SK-N-SH (cell line): ENCODE results near the gene ACTN3. TPM values are rescaled to one million over a fixed set of nuclear protein-coding genes. Genes with fewer than 3 reads are reported as not detected.

Experiments
- CTCF ChIA-PET: fragments of 300-600, 350-600 bp; formaldehyde crosslinking; extraction: SDS; loops from one replicate; lab custom pipeline; 2021; lab: Yijun Ruan, JAX
- POLR2A ChIA-PET: fragments of 350-600 bp; sonication (Branson Sonifier 250); formaldehyde crosslinking; extraction: SDS; loops from one replicate; lab custom pipeline; 2020; ENCODE audit warnings: antibody characterized with exemption, inconsistent platforms; lab: Yijun Ruan, JAX
- DNase-seq: peaks from one replicate; pipeline ENCODE4 v3.0.0; 2012
- H2AFZ ChIP-seq: fragments of 200-600 bp; sonication (generic); 2 replicates; pipeline ENCODE4 v1.8.1; 2016; ENCODE audit warnings: antibody characterized with exemption, mild to moderate bottlenecking, low read depth
- H3F3A ChIP-seq: fragments of 200-600 bp; sonication (generic); replicated peaks from 2 replicates; pipeline ENCODE3; 2016; ENCODE audit warnings: antibody characterized with exemption, mild to moderate bottlenecking; ENCODE audit not compliant: insufficient read depth
- H3K27ac ChIP-seq, 2 experiments: fragments of 200-500 bp in 1 of 2; fragments of 200-600 bp in 1 of 2; sonication (Bioruptor generic) in 1 of 2; sonication (generic), shearing (Covaris generic) in 1 of 2; 2 replicates each; pipeline versions ENCODE4 v1.5.1 to v1.6.1; 2014 to 2016; ENCODE audit warnings: low read depth in 2 of 2, inconsistent platforms in 1 of 2, low read length in 1 of 2, mild to moderate bottlenecking in 1 of 2, mixed read lengths in 1 of 2
- H3K27me3 ChIP-seq: fragments of 200-600 bp; sonication (generic), shearing (Covaris generic); 2 replicates; pipeline ENCODE4 v1.6.1; 2016; ENCODE audit warnings: mixed run types; ENCODE audit not compliant: insufficient read depth
- H3K36me3 ChIP-seq, 2 experiments: fragments of 200-500 bp in 1 of 2; fragments of 200-600 bp in 1 of 2; sonication (Bioruptor generic) in 1 of 2; sonication (generic) in 1 of 2; replicated peaks in 1 of 2; 2 replicates each; pipeline versions ENCODE3 to v1.5.1; 2014 to 2016; ENCODE audit warnings: low read length in 1 of 2, mild to moderate bottlenecking in 1 of 2; ENCODE audit not compliant: insufficient read depth in 2 of 2, control insufficient read depth in 1 of 2
- H3K4me1 ChIP-seq, 2 experiments: fragments of 200-500 bp in 1 of 2; fragments of 200-600 bp in 1 of 2; sonication (Bioruptor generic) in 1 of 2; sonication (generic), shearing (Covaris generic) in 1 of 2; 2 replicates each; pipeline versions ENCODE4 v1.5.1 to v1.6.1; 2014 to 2016; ENCODE audit warnings: low read depth in 1 of 2, low read length in 1 of 2, mixed run types in 1 of 2; ENCODE audit not compliant: insufficient read depth in 2 of 2, control insufficient read depth in 1 of 2
- H3K4me2 ChIP-seq: fragments of 200-600 bp; sonication (generic), shearing (Covaris generic); 2 replicates; pipeline ENCODE4 v1.6.1; 2017; ENCODE audit warnings: mixed run types
- H3K4me3 ChIP-seq, 2 experiments: fragments of 200-500 bp in 1 of 2; fragments of 200-600 bp in 1 of 2; sonication (Bioruptor generic) in 1 of 2; sonication (generic), shearing (Covaris generic) in 1 of 2; 2 replicates each; pipeline versions ENCODE4 v1.5.1 to v1.8.1; 2014 to 2016; ENCODE audit warnings: low read depth in 2 of 2, inconsistent platforms in 1 of 2, low read length in 1 of 2, mild to moderate bottlenecking in 1 of 2, mixed read lengths in 1 of 2, moderate library complexity in 1 of 2
- H3K79me2 ChIP-seq: fragments of 200-600 bp; sonication (generic); 2 replicates; pipeline ENCODE4 v1.8.1; 2017; ENCODE audit warnings: mild to moderate bottlenecking; ENCODE audit not compliant: insufficient read depth
- H3K9ac ChIP-seq: fragments of 200-600 bp; sonication (generic); 2 replicates; pipeline ENCODE4 v1.6.1; 2017; ENCODE audit warnings: mixed run types
- H3K9me2 ChIP-seq: fragments of 200-600 bp; sonication (generic); 2 replicates; pipeline ENCODE4 v1.6.1; 2017; ENCODE audit warnings: mixed run types
- H3K9me3 ChIP-seq: fragments of 200-600 bp; sonication (generic); 2 replicates; pipeline ENCODE4 v1.6.1; 2017; ENCODE audit warnings: mixed run types, mild to moderate bottlenecking, moderate library complexity
- H4K20me1 ChIP-seq: fragments of 200-600 bp; sonication (generic); 2 replicates; pipeline ENCODE4 v1.6.1; 2017; ENCODE audit warnings: mild to moderate bottlenecking, mixed run types; ENCODE audit not compliant: insufficient read depth
- CHD2 ChIP-seq: fragments of 150-350 bp; IDR thresholded peaks from 2 replicates; pipeline ENCODE4 v1.6.1; 2018; ENCODE audit warnings: low read length; ENCODE audit not compliant: partially characterized antibody
- EP300 ChIP-seq, 2 experiments: IDR thresholded peaks; 2 replicates each; pipeline versions ENCODE4 v1.4.0 to v1.6.1; 2012; ENCODE audit warnings: borderline replicate concordance in 1 of 2, low read depth in 1 of 2, low read length in 1 of 2
- FOSL2 ChIP-seq: IDR thresholded peaks from 2 replicates; pipeline ENCODE4 v1.4.0; 2012; ENCODE audit warnings: low read depth, mild to moderate bottlenecking, moderate library complexity, borderline replicate concordance
- FOXJ3 ChIP-seq: sonication (generic); formaldehyde crosslinking; IDR thresholded peaks from 2 replicates; pipeline ENCODE4 v1.5.1; 2020; ENCODE audit warnings: mild to moderate bottlenecking, missing genetic modification reagents
- FOXM1 ChIP-seq: IDR thresholded peaks from 2 replicates; pipeline ENCODE4 v1.4.0; 2012; ENCODE audit warnings: low read depth, mild to moderate bottlenecking
- GATA2 ChIP-seq: sonication (generic); formaldehyde crosslinking; IDR thresholded peaks from 2 replicates; pipeline ENCODE4 v1.5.0; 2020; ENCODE audit warnings: mild to moderate bottlenecking, missing genetic modification reagents
- JUND ChIP-seq: IDR thresholded peaks from 2 replicates; pipeline ENCODE4 v1.4.0; 2012
- MEF2A ChIP-seq: IDR thresholded peaks from 2 replicates; pipeline ENCODE4 v1.4.0; 2012; ENCODE audit warnings: low read depth, borderline replicate concordance
- NFIC ChIP-seq: IDR thresholded peaks from 2 replicates; pipeline ENCODE4 v1.4.0; 2012; ENCODE audit warnings: borderline replicate concordance
- NRF1 ChIP-seq: IDR thresholded peaks from 2 replicates; pipeline ENCODE4 v1.6.1; 2012; ENCODE audit warnings: low read depth, mild to moderate bottlenecking, low read length
- POLR2AphosphoS5 ChIP-seq: IDR thresholded peaks from 2 replicates; pipeline ENCODE4 v1.6.1; 2012; ENCODE audit warnings: low read depth, low read length
- RCOR1 ChIP-seq: fragments of 150-350 bp; IDR thresholded peaks from 2 replicates; pipeline ENCODE4 v1.6.1; 2017; ENCODE audit warnings: antibody characterized with exemption, low read length
- SMC3 ChIP-seq: IDR thresholded peaks from 2 replicates; pipeline ENCODE4 v1.6.1; 2012; ENCODE audit warnings: low read depth, low read length, improper control_type of control experiment
- TAF1 ChIP-seq: IDR thresholded peaks from 2 replicates; pipeline ENCODE4 v1.6.1; 2012; ENCODE audit warnings: low read depth, mild to moderate bottlenecking, low read length, moderate library complexity, borderline replicate concordance
- TCF12 ChIP-seq: IDR thresholded peaks from 2 replicates; pipeline ENCODE4 v1.4.0; 2012
- YY1 ChIP-seq: IDR thresholded peaks from 2 replicates; pipeline ENCODE4 v1.4.0; 2012; ENCODE audit warnings: low read depth, mild to moderate bottlenecking
- WGBS: methylation state at CpG from one replicate; pipeline ENCODE4 v1.1.6; 2017; ENCODE audit warnings: low lambda C conversion rate; 5-methylcytosine and 5-hydroxymethylcytosine counted together
- polyA plus RNA-seq, 3 experiments: library from polyadenylated mRNA; depleted of rRNA; stranded (reverse); fragments of >200 nt; gene quantifications; 2 replicates each; pipeline ENCODE4 v1.2.3, GENCODE V29; 2012
- TF ChIP-seq, protein P1 (sequence below): fragments of 150-350 bp; IDR thresholded peaks from 2 replicates; pipeline ENCODE4 v1.6.1; 2017; ENCODE audit warnings: antibody characterized with exemption, low read length, low read depth, borderline replicate concordance
- TF ChIP-seq, protein P2 (sequence below): IDR thresholded peaks from 2 replicates; pipeline ENCODE4 v1.4.0; 2012; ENCODE audit warnings: low read depth, borderline replicate concordance
- TF ChIP-seq, protein P3 (sequence below): IDR thresholded peaks from 2 replicates; pipeline ENCODE4 v1.4.0; 2012; ENCODE audit warnings: low read depth
- TF ChIP-seq, protein P4 (sequence below): IDR thresholded peaks from 2 replicates; pipeline ENCODE4 v1.6.1; 2012; ENCODE audit warnings: mild to moderate bottlenecking, low read depth, low read length, moderate library complexity

ACTN3 gene
- polyA plus RNA-seq, 1 of the 3 experiments (the other 2 are of a cell fraction), result 0.02 TPM

- 24% methylated on average over 3 of the region's 3 CpGs for WGBS
- Histone ChIP-seq H3F3A (no peaks in the 10 kb centered on the region), H3K36me3 (no peaks in the 10 kb centered on the region), H3K9me2 (no peaks in the 10 kb centered on the region), H3K9ac (no peak overlapping the region), H3K4me3 (no peak overlapping the region), H3K79me2 (no peaks in the 10 kb centered on the region), H4K20me1 (no peaks in the 10 kb centered on the region), H3K4me2 (no peak overlapping the region), H2AFZ (no peak overlapping the region), H3K27ac (no peak overlapping the region), H3K4me1 (no peaks in the 10 kb centered on the region; a peak in 1 of 4 replicates), H3K27me3 (no peaks in the 10 kb centered on the region), H3K9me3 (no peaks in the 10 kb centered on the region)
- ChIA-PET POLR2A (no interaction called here), CTCF (interaction anchor here (0.7 to 1.9 kb wide), 2 partner anchors 10 to 97 kb away, joined by 3 to 5 read pairs; partner anchors contain the start of gene ZDHHC24)
- no peak for TF ChIP-seq FOXM1
- no peak for TF ChIP-seq EP300 (IDR thresholded peaks at IDR 0.05; ENCODE audit: borderline replicate concordance in 1 of 2, low read depth in 1 of 2, low read length in 1 of 2)
- TF ChIP-seq RCOR1, result no peak
- TF ChIP-seq NFIC, result no peak
- TF ChIP-seq, protein P1, sequence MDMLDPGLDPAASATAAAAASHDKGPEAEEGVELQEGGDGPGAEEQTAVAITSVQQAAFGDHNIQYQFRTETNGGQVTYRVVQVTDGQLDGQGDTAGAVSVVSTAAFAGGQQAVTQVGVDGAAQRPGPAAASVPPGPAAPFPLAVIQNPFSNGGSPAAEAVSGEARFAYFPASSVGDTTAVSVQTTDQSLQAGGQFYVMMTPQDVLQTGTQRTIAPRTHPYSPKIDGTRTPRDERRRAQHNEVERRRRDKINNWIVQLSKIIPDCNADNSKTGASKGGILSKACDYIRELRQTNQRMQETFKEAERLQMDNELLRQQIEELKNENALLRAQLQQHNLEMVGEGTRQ, result no peak
- TF ChIP-seq, protein P2, sequence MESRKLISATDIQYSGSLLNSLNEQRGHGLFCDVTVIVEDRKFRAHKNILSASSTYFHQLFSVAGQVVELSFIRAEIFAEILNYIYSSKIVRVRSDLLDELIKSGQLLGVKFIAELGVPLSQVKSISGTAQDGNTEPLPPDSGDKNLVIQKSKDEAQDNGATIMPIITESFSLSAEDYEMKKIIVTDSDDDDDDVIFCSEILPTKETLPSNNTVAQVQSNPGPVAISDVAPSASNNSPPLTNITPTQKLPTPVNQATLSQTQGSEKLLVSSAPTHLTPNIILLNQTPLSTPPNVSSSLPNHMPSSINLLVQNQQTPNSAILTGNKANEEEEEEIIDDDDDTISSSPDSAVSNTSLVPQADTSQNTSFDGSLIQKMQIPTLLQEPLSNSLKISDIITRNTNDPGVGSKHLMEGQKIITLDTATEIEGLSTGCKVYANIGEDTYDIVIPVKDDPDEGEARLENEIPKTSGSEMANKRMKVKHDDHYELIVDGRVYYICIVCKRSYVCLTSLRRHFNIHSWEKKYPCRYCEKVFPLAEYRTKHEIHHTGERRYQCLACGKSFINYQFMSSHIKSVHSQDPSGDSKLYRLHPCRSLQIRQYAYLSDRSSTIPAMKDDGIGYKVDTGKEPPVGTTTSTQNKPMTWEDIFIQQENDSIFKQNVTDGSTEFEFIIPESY, result no peak
- no peak for TF ChIP-seq MEF2A
- TF ChIP-seq TAF1, result no peak
- no peak for TF ChIP-seq POLR2AphosphoS5
- no peak for TF ChIP-seq CHD2
- no peak for TF ChIP-seq GATA2 (CRISPR knock-in tag)
- TF ChIP-seq, protein P3, sequence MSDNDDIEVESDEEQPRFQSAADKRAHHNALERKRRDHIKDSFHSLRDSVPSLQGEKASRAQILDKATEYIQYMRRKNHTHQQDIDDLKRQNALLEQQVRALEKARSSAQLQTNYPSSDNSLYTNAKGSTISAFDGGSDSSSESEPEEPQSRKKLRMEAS, result no peak
- DNase-seq, result no peak
Observed at GRCh38 chr11:66555416-66555815, 8.7 kb downstream of the ACTN3 start.

- Histone ChIP-seq H3F3A (no peaks in the 10 kb centered on the region), H3K4me1 (no peaks in the 10 kb centered on the region; a peak in 1 of 4 replicates), H2AFZ (no peak overlapping the region), H3K27me3 (no peaks in the 10 kb centered on the region), H3K9me2 (no peaks in the 10 kb centered on the region), H3K79me2 (no peaks in the 10 kb centered on the region), H3K9me3 (no peaks in the 10 kb centered on the region), H3K4me3 (no peak overlapping the region), H3K27ac (no peak overlapping the region), H3K36me3 (no peaks in the 10 kb centered on the region), H3K9ac (no peak overlapping the region), H4K20me1 (no peaks in the 10 kb centered on the region), H3K4me2 (no peak overlapping the region)
- ChIA-PET CTCF (interaction anchor here (0.7 to 1.9 kb wide), 2 partner anchors 10 to 96 kb away, joined by 3 to 5 read pairs; partner anchors contain the start of gene ZDHHC24), POLR2A (no interaction called here)
- no peak for DNase-seq
- 91% methylated on average over 3 of the region's 7 CpGs for WGBS
- TF ChIP-seq EP300 (IDR thresholded peaks at IDR 0.05; ENCODE audit: borderline replicate concordance in 1 of 2, low read depth in 1 of 2, low read length in 1 of 2), result no peak
- TF ChIP-seq SMC3, result no peak
- no peak for TF ChIP-seq NRF1
- TF ChIP-seq, protein P3, result no peak
- TF ChIP-seq, protein P4, sequence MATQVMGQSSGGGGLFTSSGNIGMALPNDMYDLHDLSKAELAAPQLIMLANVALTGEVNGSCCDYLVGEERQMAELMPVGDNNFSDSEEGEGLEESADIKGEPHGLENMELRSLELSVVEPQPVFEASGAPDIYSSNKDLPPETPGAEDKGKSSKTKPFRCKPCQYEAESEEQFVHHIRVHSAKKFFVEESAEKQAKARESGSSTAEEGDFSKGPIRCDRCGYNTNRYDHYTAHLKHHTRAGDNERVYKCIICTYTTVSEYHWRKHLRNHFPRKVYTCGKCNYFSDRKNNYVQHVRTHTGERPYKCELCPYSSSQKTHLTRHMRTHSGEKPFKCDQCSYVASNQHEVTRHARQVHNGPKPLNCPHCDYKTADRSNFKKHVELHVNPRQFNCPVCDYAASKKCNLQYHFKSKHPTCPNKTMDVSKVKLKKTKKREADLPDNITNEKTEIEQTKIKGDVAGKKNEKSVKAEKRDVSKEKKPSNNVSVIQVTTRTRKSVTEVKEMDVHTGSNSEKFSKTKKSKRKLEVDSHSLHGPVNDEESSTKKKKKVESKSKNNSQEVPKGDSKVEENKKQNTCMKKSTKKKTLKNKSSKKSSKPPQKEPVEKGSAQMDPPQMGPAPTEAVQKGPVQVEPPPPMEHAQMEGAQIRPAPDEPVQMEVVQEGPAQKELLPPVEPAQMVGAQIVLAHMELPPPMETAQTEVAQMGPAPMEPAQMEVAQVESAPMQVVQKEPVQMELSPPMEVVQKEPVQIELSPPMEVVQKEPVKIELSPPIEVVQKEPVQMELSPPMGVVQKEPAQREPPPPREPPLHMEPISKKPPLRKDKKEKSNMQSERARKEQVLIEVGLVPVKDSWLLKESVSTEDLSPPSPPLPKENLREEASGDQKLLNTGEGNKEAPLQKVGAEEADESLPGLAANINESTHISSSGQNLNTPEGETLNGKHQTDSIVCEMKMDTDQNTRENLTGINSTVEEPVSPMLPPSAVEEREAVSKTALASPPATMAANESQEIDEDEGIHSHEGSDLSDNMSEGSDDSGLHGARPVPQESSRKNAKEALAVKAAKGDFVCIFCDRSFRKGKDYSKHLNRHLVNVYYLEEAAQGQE, result no peak
- TF ChIP-seq JUND, result no peak
- TF ChIP-seq GATA2 (CRISPR knock-in tag), result no peak
- no peak for TF ChIP-seq TAF1
- TF ChIP-seq FOXJ3 (CRISPR knock-in tag), result no peak
- TF ChIP-seq YY1, result no peak
- no peak for TF ChIP-seq FOSL2
- no peak for TF ChIP-seq TCF12
Observed at GRCh38 chr11:66556086-66556485, 9.4 kb downstream of the ACTN3 start.
